Trophoblast cell (in vitro differentiated cells and primary cell): ENCODE results near the gene PBX4.

ENCODE experiments used
- DNase-seq, 2 donors: peaks; one replicate each; pipeline ENCODE4 v3.0.0-alpha.2; 2016
- H2AFZ ChIP-seq: 2 replicates; pipeline ENCODE4 v1.6.1; 2013; ENCODE audit warnings: low read length, moderate library complexity, mild to moderate bottlenecking; ENCODE audit not compliant: insufficient read depth, poor library complexity
- H2AK5ac ChIP-seq: 2 replicates; pipeline ENCODE4 v1.6.1; 2013; ENCODE audit warnings: mild to moderate bottlenecking, low read length
- H2BK120ac ChIP-seq: 2 replicates; pipeline ENCODE4 v1.6.1; 2013; ENCODE audit warnings: low read length, mild to moderate bottlenecking, moderate library complexity; ENCODE audit not compliant: insufficient read depth, poor library complexity
- H2BK12ac ChIP-seq: 2 replicates; pipeline ENCODE4 v1.6.1; 2013; ENCODE audit warnings: mild to moderate bottlenecking, low read length, moderate library complexity
- H2BK5ac ChIP-seq: 2 replicates; pipeline ENCODE4 v1.6.1; 2013; ENCODE audit warnings: low read length, low read depth, moderate library complexity, mild to moderate bottlenecking; ENCODE audit not compliant: poor library complexity
- H3K14ac ChIP-seq: 2 replicates; pipeline ENCODE4 v1.6.1; 2013; ENCODE audit warnings: mild to moderate bottlenecking, low read length
- H3K18ac ChIP-seq: 2 replicates; pipeline ENCODE4 v1.6.1; 2013; ENCODE audit warnings: mild to moderate bottlenecking, low read length
- H3K23ac ChIP-seq: 2 replicates; pipeline ENCODE4 v1.6.1; 2013; ENCODE audit warnings: low read length
- H3K27ac ChIP-seq: 2 replicates; pipeline ENCODE4 v1.5.1; 2013; ENCODE audit warnings: low read depth, mild to moderate bottlenecking, inconsistent platforms, low read length, moderate library complexity
- H3K27me3 ChIP-seq: 2 replicates; pipeline ENCODE4 v1.6.1; 2013; ENCODE audit warnings: inconsistent platforms, mild to moderate bottlenecking, low read length, moderate library complexity; ENCODE audit not compliant: insufficient read depth
- H3K36me3 ChIP-seq, 2 experiments: 1 replicate in 1 of 2; 2 replicates in 1 of 2; pipeline ENCODE4 v1.6.1; 2013; ENCODE audit warnings: low read length in 2 of 2, mild to moderate bottlenecking in 2 of 2, moderate library complexity in 1 of 2; ENCODE audit not compliant: insufficient read depth in 2 of 2, control insufficient read depth in 1 of 2
- H3K4ac ChIP-seq: 2 replicates; pipeline ENCODE4 v1.6.1; 2013; ENCODE audit warnings: low read depth, mild to moderate bottlenecking, low read length, moderate library complexity
- H3K4me1 ChIP-seq, 2 experiments: 1 replicate in 1 of 2; 2 replicates in 1 of 2; pipeline ENCODE4 v1.6.1; 2013; ENCODE audit warnings: low read length in 2 of 2, mild to moderate bottlenecking in 2 of 2, moderate library complexity in 1 of 2; ENCODE audit not compliant: insufficient read depth in 2 of 2, control insufficient read depth in 1 of 2
- H3K4me2 ChIP-seq: 2 replicates; pipeline ENCODE4 v1.6.1; 2013; ENCODE audit warnings: inconsistent platforms, mild to moderate bottlenecking, low read length, moderate library complexity
- H3K4me3 ChIP-seq: 2 replicates; pipeline ENCODE4 v1.5.1; 2013; ENCODE audit warnings: mild to moderate bottlenecking, low read depth, low read length, inconsistent platforms
- H3K79me1 ChIP-seq: one replicate; pipeline ENCODE4 v1.6.1; 2013; ENCODE audit warnings: low read length
- H3K79me2 ChIP-seq: 2 replicates; pipeline ENCODE4 v1.6.1; 2013; ENCODE audit warnings: low read length, mild to moderate bottlenecking; ENCODE audit not compliant: control insufficient read depth, insufficient read depth, poor library complexity
- H3K9ac ChIP-seq: 2 replicates; pipeline ENCODE4 v1.6.1; 2013; ENCODE audit warnings: mild to moderate bottlenecking, low read length
- H3K9me3 ChIP-seq: 2 replicates; pipeline ENCODE4 v1.6.1; 2013; ENCODE audit warnings: low read depth, mild to moderate bottlenecking, control low read depth, inconsistent platforms, low read length; ENCODE audit not compliant: insufficient read depth
- H4K12ac ChIP-seq: 2 replicates; pipeline ENCODE4 v1.6.1; 2013; ENCODE audit warnings: low read depth, mild to moderate bottlenecking, low read length, moderate library complexity
- H4K8ac ChIP-seq: 2 replicates; pipeline ENCODE4 v1.6.1; 2013; ENCODE audit warnings: low read depth, mild to moderate bottlenecking, low read length, moderate library complexity
- H4K91ac ChIP-seq: one replicate; pipeline ENCODE4 v1.6.1; 2013; ENCODE audit warnings: low read depth, mild to moderate bottlenecking, low read length, moderate library complexity
- WGBS: extraction: QIAGEN DNeasy Blood & Tissue Kit; methylation state at CpG from one replicate; pipeline ENCODE4 v1.1.7; 2013; ENCODE audit warnings: missing lambda C conversion rate; ENCODE audit not compliant: insufficient read length, insufficient coverage; ENCODE audit errors: extremely low coverage; 5-methylcytosine and 5-hydroxymethylcytosine counted together

Gene PBX4

GRCh38 chr19:19635313-19635702 lies 16.8 kb upstream of the PBX4 start:
- Histone ChIP-seq H2BK5ac (no peak overlapping the region), H3K18ac (no peak overlapping the region), H3K9me3 (no peaks in the 10 kb centered on the region), H3K27ac (no peak overlapping the region), H3K4me3 (no peak overlapping the region), H4K91ac (no peak overlapping the region), H2BK12ac (no peak overlapping the region), H4K8ac (no peak overlapping the region), H2AK5ac (no peak overlapping the region), H3K23ac (no peak overlapping the region), H2BK120ac (no peak overlapping the region), H3K4me1 (no peaks in the 10 kb centered on the region), H3K79me2 (no peaks in the 10 kb centered on the region), H3K79me1 (no peaks in the 10 kb centered on the region), H3K4me2 (no peak overlapping the region), H3K4ac (no peak overlapping the region), H3K9ac (no peak overlapping the region), H3K27me3 (no peaks in the 10 kb centered on the region), H2AFZ (no peak overlapping the region), H3K14ac (no peak overlapping the region), H3K36me3 (peaks cover 64 to 71% of the 10 kb centered on the region in 2 experiments), H4K12ac (no peak overlapping the region)
- no peak for DNase-seq
- no CpG with 5 or more reads among the region's 14 CpGs for WGBS

- H4K8ac ChIP-seq: no peak overlapping the region
- no peak overlapping the region for H3K18ac ChIP-seq
- H2AK5ac ChIP-seq: no peak overlapping the region
- WGBS: no CpG with 5 or more reads among the region's 36 CpGs
- H3K4me1 ChIP-seq: no peaks in the 10 kb centered on the region
- no peak overlapping the region for H4K12ac ChIP-seq
- no peak overlapping the region for H4K91ac ChIP-seq
- H3K27ac ChIP-seq: no peak overlapping the region
- peaks cover 63 to 70% of the 10 kb centered on the region in 2 experiments for H3K36me3 ChIP-seq
- DNase-seq: no peak
- H3K27me3 ChIP-seq: no peaks in the 10 kb centered on the region
- H3K4ac ChIP-seq: no peak overlapping the region
- no peaks in the 10 kb centered on the region for H3K79me1 ChIP-seq
- H2BK12ac ChIP-seq: no peak overlapping the region
- H3K14ac ChIP-seq: no peak overlapping the region
- no peak overlapping the region for H3K4me3 ChIP-seq
- no peak overlapping the region for H3K23ac ChIP-seq
- no peak overlapping the region for H2BK120ac ChIP-seq
- H3K9ac ChIP-seq: no peak overlapping the region
- no peak overlapping the region for H3K4me2 ChIP-seq
- H2AFZ ChIP-seq: no peak overlapping the region
- no peaks in the 10 kb centered on the region for H3K9me3 ChIP-seq
- H3K79me2 ChIP-seq: no peaks in the 10 kb centered on the region
- H2BK5ac ChIP-seq: no peak overlapping the region
Observed at GRCh38 chr19:19634516-19635312, 16.2 kb upstream of the PBX4 start.

GRCh38 chr19:19633711-19634515 lies 15.4 kb upstream of the PBX4 start:
- Histone ChIP-seq H3K4me2 (no peak overlapping the region), H3K4me1 (peaks cover 0 to under 1% of the 10 kb centered on the region in 2 experiments), H3K4me3 (no peak overlapping the region), H3K9ac (no peak overlapping the region), H3K9me3 (no peaks in the 10 kb centered on the region), H2AK5ac (no peak overlapping the region), H3K36me3 (peaks cover 60 to 74% of the 10 kb centered on the region in 2 experiments), H3K14ac (no peak overlapping the region), H2BK120ac (no peak overlapping the region), H2AFZ (no peak overlapping the region), H4K8ac (no peak overlapping the region), H3K79me1 (peaks cover under 1% of the 10 kb centered on the region), H4K91ac (no peak overlapping the region), H2BK12ac (no peak overlapping the region), H3K27me3 (no peaks in the 10 kb centered on the region), H2BK5ac (no peak overlapping the region), H3K79me2 (no peaks in the 10 kb centered on the region), H3K4ac (no peak overlapping the region), H3K27ac (no peak overlapping the region), H3K23ac (no peak overlapping the region), H3K18ac (no peak overlapping the region), H4K12ac (no peak overlapping the region)
- DNase-seq: no peak
- WGBS: no CpG with 5 or more reads among the region's 22 CpGs

- Histone ChIP-seq H3K4me1 (peaks cover 0 to 2% of the 10 kb centered on the region in 2 experiments), H3K23ac (no peak overlapping the region), H2BK12ac (no peak overlapping the region), H2AFZ (no peak overlapping the region), H4K91ac (no peak overlapping the region), H3K4me2 (no peak overlapping the region), H4K12ac (no peak overlapping the region), H3K9me3 (no peaks in the 10 kb centered on the region), H3K14ac (no peak overlapping the region), H2AK5ac (no peak overlapping the region), H3K36me3 (peaks cover 53 to 67% of the 10 kb centered on the region in 2 experiments), H3K9ac (no peak overlapping the region), H3K4me3 (no peak overlapping the region), H3K27me3 (no peaks in the 10 kb centered on the region), H2BK5ac (no peak overlapping the region), H4K8ac (no peak overlapping the region), H2BK120ac (no peak overlapping the region), H3K79me1 (peaks cover 12% of the 10 kb centered on the region), H3K18ac (no peak overlapping the region), H3K79me2 (peaks cover 6% of the 10 kb centered on the region), H3K4ac (no peak overlapping the region), H3K27ac (no peak overlapping the region)
- no peak for DNase-seq
- no CpG with 5 or more reads among the region's 5 CpGs for WGBS
Observed at GRCh38 chr19:19632661-19633060, 14.2 kb upstream of the PBX4 start.
